Activated CD8-positive, alpha-beta memory T cell treated with anti-CD3 and anti-CD28 coated beads, Interleukin-2, amount 50 U/mL, for 24 hours (primary cell): ENCODE data around the gene FBXW10.
A peak's percentile ranks its signal among the peaks of the same experiment; 100 is the strongest.
"Not testable (repeated sequence)": the region's sequence is repeated elsewhere in the genome, so short reads cannot be mapped to it uniquely, and the experiment has no call there.

Experiments
- DNase-seq: peaks from one replicate; pipeline ENCODE4 v3.0.0-alpha.2; 2020; ENCODE audit errors: extremely low read depth

FBXW10 gene

GRCh38 chr17:18747501-18747900, 3.6 kb downstream of the FBXW10 start:
- DNase-seq = not testable (repeated sequence)

- DNase-seq = not testable (repeated sequence)
Measured at GRCh38 chr17:18750242-18750641, 6.4 kb downstream of the FBXW10 start.

- DNase-seq = not testable (repeated sequence)
Measured at GRCh38 chr17:18753829-18754409, 10.1 kb downstream of the FBXW10 start.

- not testable (repeated sequence) for DNase-seq
Measured at GRCh38 chr17:18755969-18756368, 12.1 kb downstream of the FBXW10 start.

- DNase-seq = not testable (repeated sequence)
Measured at GRCh38 chr17:18757368-18758044, 13.7 kb downstream of the FBXW10 start.

- DNase-seq = not testable (repeated sequence)
Measured at GRCh38 chr17:18758344-18758743, 14.5 kb downstream of the FBXW10 start.

- not testable (repeated sequence) for DNase-seq
Measured at GRCh38 chr17:18760221-18760620, 16.4 kb downstream of the FBXW10 start.

- not testable (repeated sequence) for DNase-seq
Measured at GRCh38 chr17:18770572-18770971, 26.7 kb downstream of the FBXW10 start.

- DNase-seq = not testable (repeated sequence)
Measured at GRCh38 chr17:18771066-18771465, 27.2 kb downstream of the FBXW10 start.

GRCh38 chr17:18772471-18772870, 28.6 kb downstream of the FBXW10 start:
- DNase-seq = no peak

GRCh38 chr17:18780991-18781718, 37.3 kb downstream of the FBXW10 start, which contains the start of gene TVP23B:
Gene TVP23B, plus strand, starts transcription at chr17:18781183. Its CDS starts 111 bp downstream, at chr17:18781294.
- peak; percentile 93 for DNase-seq

- not testable (repeated sequence) for DNase-seq
Measured at GRCh38 chr17:18781805-18782204, 38.0 kb downstream of the FBXW10 start.

GRCh38 chr17:18785933-18786332, 42.1 kb downstream of the FBXW10 start:
- not testable (repeated sequence) for DNase-seq

GRCh38 chr17:18786890-18787289, 43.0 kb downstream of the FBXW10 start:
- not testable (repeated sequence) for DNase-seq

- not testable (repeated sequence) for DNase-seq
Measured at GRCh38 chr17:18791402-18791801, 47.5 kb downstream of the FBXW10 start.

GRCh38 chr17:18794841-18795240, 51.0 kb downstream of the FBXW10 start:
- DNase-seq = not testable (repeated sequence)

- not testable (repeated sequence) for DNase-seq
Measured at GRCh38 chr17:18796887-18797286, 53.0 kb downstream of the FBXW10 start.

GRCh38 chr17:18803458-18804245, 59.8 kb downstream of the FBXW10 start:
- not testable (repeated sequence) for DNase-seq

- not testable (repeated sequence) for DNase-seq
Measured at GRCh38 chr17:18815924-18816323, 72.1 kb downstream of the FBXW10 start.

GRCh38 chr17:18816489-18817371, 72.9 kb downstream of the FBXW10 start:
- DNase-seq = not testable (repeated sequence)

- not testable (repeated sequence) for DNase-seq
Measured at GRCh38 chr17:18821430-18821829, 77.6 kb downstream of the FBXW10 start.
